NT2/D1 (cell line): ENCODE results near the gene WDR59.
"Not testable (repeated sequence)": the region's sequence is repeated elsewhere in the genome, so short reads cannot be mapped to it uniquely, and the experiment has no call there.

Experiments used
- DNase-seq: peaks from one replicate; pipeline ENCODE4 v3.0.0-alpha.2; 2011; ENCODE audit warnings: low read depth, low spot score
- H3K27me3 ChIP-seq: 2 replicates; pipeline ENCODE4 v1.6.0; 2011; ENCODE audit warnings: mild to moderate bottlenecking; ENCODE audit not compliant: insufficient read length, insufficient read depth
- H3K36me3 ChIP-seq: 2 replicates; pipeline ENCODE4 v1.6.1; 2011; ENCODE audit warnings: mild to moderate bottlenecking, low read length, mixed read lengths; ENCODE audit not compliant: insufficient read depth, insufficient read length
- H3K4me1 ChIP-seq: 2 replicates; pipeline ENCODE4 v1.5.1; 2011; ENCODE audit not compliant: insufficient read depth, insufficient read length
- H3K4me3 ChIP-seq: 2 replicates; pipeline ENCODE4 v1.5.1; 2011; ENCODE audit warnings: low read depth; ENCODE audit not compliant: insufficient read length
- H3K9ac ChIP-seq: 2 replicates; pipeline ENCODE4 v1.6.0; 2011; ENCODE audit warnings: low read depth; ENCODE audit not compliant: insufficient read length
- H3K9me3 ChIP-seq: 2 replicates; pipeline ENCODE4 v1.5.1; 2011; ENCODE audit warnings: mild to moderate bottlenecking, low read length; ENCODE audit not compliant: insufficient read depth
- SUZ12 ChIP-seq: IDR thresholded peaks from 2 replicates; pipeline ENCODE4 v1.6.1; 2011; ENCODE audit not compliant: insufficient read length, insufficient read depth; ENCODE audit errors: extremely low read depth
- YY1 ChIP-seq: IDR thresholded peaks from 2 replicates; pipeline ENCODE4 v1.6.1; 2011; ENCODE audit not compliant: insufficient read length, insufficient read depth
- ZNF274 ChIP-seq: IDR thresholded peaks from 2 replicates; pipeline ENCODE4 v1.6.1; 2011; ENCODE audit warnings: mild to moderate bottlenecking, low read depth, low read length

WDR59 gene

DNA sequence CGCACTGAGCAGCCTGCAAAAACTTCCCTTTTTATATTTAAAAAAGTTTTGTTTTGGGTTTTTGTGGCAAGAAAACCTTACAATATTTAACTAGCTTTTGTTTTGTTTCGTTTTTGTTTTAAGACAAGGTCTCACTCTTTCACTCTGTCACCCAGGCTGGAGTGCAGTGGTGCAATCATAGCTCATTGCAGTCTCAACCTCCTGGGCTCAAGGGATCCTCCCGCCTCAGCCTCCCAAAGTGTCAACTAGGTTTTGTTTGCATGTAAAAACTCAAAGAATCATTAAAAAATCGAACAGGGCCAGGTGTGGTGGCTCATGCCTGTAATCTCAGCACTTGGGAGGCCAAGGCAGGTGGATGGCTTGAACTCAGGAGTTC lies 132.4 kb downstream of the WDR59 start:
- Histone ChIP-seq H3K4me1 (no peaks in the 10 kb centered on the region), H3K36me3 (no peaks in the 10 kb centered on the region)
- TF ChIP-seq ZNF274 (no peak), SUZ12 (no peak), YY1 (no peak)

DNA sequence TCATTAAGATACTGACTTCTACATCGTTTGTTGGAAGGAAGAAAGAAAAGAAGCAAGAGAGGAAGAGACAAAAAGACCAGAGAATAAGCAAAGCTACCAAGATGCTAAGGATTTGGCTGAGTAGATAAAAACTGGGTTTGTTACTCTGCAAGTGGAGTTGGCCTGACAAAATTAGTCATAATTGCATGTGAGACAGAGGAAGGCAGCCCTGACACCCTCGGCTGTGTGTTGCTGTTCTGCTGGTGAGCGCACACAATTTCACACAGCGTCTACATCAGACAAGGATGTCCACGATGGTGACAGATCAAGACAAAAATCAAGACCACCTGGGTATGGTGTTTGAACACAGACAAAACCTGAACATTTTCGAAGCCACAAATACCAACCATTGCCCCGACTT lies 134.9 kb downstream of the WDR59 start:
- Histone ChIP-seq H3K4me1 (no peaks in the 10 kb centered on the region), H3K4me3 (no peak overlapping the region), H3K9me3 (no peaks in the 10 kb centered on the region), H3K27me3 (no peaks in the 10 kb centered on the region), H3K9ac (no peak overlapping the region), H3K36me3 (no peaks in the 10 kb centered on the region)
- TF ChIP-seq ZNF274 (no peak), SUZ12 (no peak), YY1 (no peak)
- no peak for DNase-seq

More for the DNA sequence above, 132.4 kb downstream of the WDR59 start:
- no peak overlapping the region for H3K4me3 ChIP-seq
- H3K9ac ChIP-seq, result no peak overlapping the region
- DNase-seq, result no peak
- no peaks in the 10 kb centered on the region for H3K27me3 ChIP-seq
- H3K9me3 ChIP-seq, result no peaks in the 10 kb centered on the region

DNA sequence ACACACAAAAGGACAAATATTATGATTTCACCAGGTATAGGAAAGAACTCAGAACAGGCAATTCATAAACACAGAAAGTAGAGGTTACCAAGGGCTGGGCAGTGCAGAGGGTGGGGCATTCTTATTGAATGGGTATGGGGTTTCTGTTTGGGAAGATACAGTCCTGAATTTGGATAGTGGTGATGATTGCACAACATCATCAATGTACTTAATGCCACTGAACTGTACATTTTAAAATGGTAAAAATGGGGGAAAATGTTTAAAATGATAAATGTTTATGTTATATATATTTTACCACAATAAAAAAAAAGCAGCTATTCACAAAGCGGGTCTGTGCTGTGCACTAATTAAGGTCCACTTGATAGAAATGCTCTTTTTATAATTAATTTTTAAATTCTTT lies 137.7 kb downstream of the WDR59 start:
- peaks cover 2% of the 10 kb centered on the region for H3K4me1 ChIP-seq
- H3K36me3 ChIP-seq, result no peaks in the 10 kb centered on the region
- H3K27me3 ChIP-seq, result no peaks in the 10 kb centered on the region
- no peaks in the 10 kb centered on the region for H3K9me3 ChIP-seq
- DNase-seq, result no peak
- H3K4me3 ChIP-seq, result no peak overlapping the region
- TF ChIP-seq ZNF274 (no peak), YY1 (no peak), SUZ12 (no peak)
- H3K9ac ChIP-seq, result no peak overlapping the region

DNA sequence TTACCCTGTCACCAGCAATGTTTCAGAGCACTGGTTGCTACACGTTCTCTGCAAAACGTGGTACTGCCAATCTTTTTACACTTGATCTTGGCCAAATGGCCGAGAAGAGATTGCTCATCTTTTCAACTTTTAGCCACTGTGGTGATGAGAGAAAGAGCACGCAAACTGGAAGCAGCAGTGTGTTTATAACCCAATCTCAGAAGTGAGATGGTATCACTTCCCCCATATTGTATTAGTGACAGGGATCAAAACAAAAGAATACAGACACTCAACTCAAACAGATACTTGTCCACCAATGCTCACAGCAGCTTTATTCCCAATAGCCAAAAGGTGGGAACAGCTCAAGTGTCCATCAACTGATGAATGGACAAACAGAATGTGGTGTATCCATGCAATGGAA lies 138.2 kb downstream of the WDR59 start:
- Histone ChIP-seq H3K4me3 (no peak overlapping the region), H3K9me3 (no peaks in the 10 kb centered on the region), H3K4me1 (peaks cover 2% of the 10 kb centered on the region), H3K36me3 (no peaks in the 10 kb centered on the region), H3K27me3 (no peaks in the 10 kb centered on the region), H3K9ac (no peak overlapping the region)
- DNase-seq, result no peak
- TF ChIP-seq ZNF274 (no peak), YY1 (no peak), SUZ12 (no peak)

DNA sequence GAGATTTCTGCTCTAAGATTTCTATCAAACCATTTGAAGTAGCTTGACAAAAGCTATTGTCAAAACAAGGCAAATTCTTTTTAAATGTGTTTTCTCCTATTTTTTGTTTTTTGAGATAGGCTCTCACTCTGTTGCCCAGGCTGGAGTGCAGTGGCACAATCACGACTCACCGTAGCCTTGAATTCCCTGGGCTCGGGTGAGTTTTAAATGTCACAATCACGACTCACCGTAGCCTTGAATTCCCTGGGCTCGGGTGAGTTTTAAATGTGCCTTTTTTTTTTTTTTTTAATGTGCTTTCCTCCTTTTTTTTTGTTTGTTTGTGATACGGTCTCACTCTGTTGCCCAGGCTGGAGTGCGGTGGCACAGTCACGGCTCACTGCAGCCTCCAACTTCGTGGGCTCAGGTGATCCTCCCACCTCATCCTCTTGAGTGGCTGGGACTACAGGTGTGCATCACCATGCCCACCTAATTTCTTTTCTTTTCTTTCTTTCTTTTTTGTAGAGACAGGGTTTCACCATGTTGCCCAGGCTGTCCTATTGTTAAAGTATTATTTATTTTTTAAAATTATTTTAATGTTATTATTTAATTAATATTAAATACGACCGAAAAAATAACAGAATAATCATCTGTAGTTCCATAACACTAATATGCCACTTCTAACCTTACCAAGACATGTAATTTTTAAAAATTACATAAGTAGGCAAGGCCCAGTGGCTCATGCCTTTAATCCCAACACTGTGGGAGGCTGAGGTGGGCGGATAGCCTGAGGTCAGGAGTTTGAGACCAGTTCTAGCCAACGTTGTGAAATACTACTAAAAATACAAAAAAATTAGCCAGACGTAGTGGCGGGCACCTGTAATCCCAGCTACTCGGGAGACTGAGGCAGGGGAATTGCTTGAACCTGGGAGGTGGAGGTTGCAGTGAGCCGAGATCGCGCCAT lies 140.6 kb downstream of the WDR59 start:
- Histone ChIP-seq H3K36me3 (no peaks in the 10 kb centered on the region), H3K4me3 (no peak overlapping the region)
- no peak for DNase-seq

DNA sequence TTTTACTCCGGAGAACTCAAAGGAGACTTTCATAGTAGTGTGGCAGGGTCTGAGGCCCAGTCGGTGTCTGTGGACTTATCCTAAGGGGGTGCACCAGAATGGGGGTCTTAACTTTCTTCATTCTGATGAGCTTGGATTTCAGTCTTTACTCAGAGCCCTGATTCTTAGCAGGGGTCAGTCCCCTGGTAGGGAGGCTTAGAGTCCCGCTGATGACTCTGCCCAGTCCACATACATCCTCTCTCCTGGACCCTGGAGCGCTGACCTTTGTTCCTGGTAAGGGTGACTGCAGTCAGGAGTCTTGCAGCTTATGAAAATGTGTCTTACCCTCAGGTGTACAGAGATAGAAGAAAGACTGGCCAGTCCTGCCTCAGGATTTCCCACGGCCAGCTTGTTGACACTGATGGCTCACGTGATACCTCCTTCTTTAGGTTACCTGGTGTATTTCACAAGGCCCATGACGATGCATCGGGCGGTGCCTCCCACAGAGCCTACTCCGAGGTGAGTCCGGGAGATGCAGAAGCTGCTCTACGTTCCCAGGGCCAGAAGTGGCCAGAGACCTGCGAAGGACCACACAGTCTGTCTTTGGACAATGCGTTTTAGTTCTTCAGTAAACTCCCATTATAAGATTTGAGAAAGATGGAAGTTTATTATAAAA lies 141.4 kb downstream of the WDR59 start:
- not testable (repeated sequence) for H3K9ac ChIP-seq, H3K27me3 ChIP-seq, H3K4me3 ChIP-seq, H3K36me3 ChIP-seq, H3K4me1 ChIP-seq, H3K9me3 ChIP-seq, DNase-seq

More for the DNA sequence above, 140.6 kb downstream of the WDR59 start:
- Histone ChIP-seq H3K27me3 (no peaks in the 10 kb centered on the region), H3K9me3 (no peaks in the 10 kb centered on the region), H3K9ac (no peak overlapping the region), H3K4me1 (peaks cover 2% of the 10 kb centered on the region)
- TF ChIP-seq SUZ12, result no peak
- TF ChIP-seq ZNF274, result no peak
- no peak for TF ChIP-seq YY1

DNA sequence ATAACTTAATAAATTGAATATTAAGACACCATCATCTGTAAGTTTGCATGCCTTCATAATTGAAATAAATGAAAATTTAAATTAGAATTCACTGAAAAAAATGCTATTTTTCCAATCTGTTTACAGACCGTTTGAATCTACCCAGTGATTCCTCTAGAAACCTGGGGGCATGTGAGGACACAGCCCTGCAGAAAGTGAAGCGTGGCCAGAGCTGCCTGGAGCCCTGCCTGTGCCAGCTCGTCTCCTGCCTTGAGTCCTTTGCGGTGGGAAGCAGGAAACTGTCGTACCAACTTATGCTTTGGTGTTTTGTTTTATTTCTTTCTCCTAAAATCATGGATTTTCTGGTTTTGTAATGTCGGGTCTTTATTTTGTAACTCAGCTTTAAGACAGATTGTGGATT lies 142.5 kb downstream of the WDR59 start:
- H3K27me3 ChIP-seq, result no peaks in the 10 kb centered on the region
- no peak for DNase-seq
- H3K9me3 ChIP-seq, result no peaks in the 10 kb centered on the region
- no peak overlapping the region for H3K9ac ChIP-seq
- H3K4me1 ChIP-seq, result peaks cover 2% of the 10 kb centered on the region
- H3K4me3 ChIP-seq, result no peak overlapping the region
- TF ChIP-seq YY1, result no peak
- no peak for TF ChIP-seq SUZ12
- TF ChIP-seq ZNF274, result no peak
- H3K36me3 ChIP-seq, result no peaks in the 10 kb centered on the region
